WI38 (cell line): ENCODE results near the gene SLC12A6.

Experiments
- H3K4me3 ChIP-seq: 2 replicates; pipeline ENCODE4 v1.5.1; 2011; ENCODE audit warnings: low read depth, mild to moderate bottlenecking, control low read depth, low read length
- TF ChIP-seq, protein P1 (sequence below): IDR thresholded peaks from 2 replicates; pipeline ENCODE4 v1.5.1; 2012; ENCODE audit warnings: low read depth, mild to moderate bottlenecking, control low read depth, low read length

SLC12A6 gene

DNA sequence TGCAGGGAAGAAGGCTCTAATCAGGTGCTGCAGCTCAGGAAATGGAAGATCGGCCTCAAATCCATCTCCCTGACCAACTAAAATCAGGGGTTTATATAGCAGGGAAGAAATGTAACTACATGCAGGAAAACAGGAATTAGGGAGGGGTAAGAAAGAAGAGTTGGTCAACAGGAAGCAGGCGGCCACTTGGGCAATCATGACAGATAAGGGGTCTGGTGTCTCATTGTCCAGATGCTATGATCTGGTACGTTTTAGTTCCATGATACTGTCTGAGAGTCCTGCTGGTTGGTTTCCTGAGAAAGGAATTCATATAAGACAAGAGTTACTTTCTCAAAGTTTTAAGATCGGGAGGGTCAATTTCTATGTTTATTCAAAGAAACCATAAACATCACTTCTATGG is 151.9 kb downstream of the SLC12A6 start:
- no peak overlapping the region for H3K4me3 ChIP-seq
- TF ChIP-seq, protein P1, sequence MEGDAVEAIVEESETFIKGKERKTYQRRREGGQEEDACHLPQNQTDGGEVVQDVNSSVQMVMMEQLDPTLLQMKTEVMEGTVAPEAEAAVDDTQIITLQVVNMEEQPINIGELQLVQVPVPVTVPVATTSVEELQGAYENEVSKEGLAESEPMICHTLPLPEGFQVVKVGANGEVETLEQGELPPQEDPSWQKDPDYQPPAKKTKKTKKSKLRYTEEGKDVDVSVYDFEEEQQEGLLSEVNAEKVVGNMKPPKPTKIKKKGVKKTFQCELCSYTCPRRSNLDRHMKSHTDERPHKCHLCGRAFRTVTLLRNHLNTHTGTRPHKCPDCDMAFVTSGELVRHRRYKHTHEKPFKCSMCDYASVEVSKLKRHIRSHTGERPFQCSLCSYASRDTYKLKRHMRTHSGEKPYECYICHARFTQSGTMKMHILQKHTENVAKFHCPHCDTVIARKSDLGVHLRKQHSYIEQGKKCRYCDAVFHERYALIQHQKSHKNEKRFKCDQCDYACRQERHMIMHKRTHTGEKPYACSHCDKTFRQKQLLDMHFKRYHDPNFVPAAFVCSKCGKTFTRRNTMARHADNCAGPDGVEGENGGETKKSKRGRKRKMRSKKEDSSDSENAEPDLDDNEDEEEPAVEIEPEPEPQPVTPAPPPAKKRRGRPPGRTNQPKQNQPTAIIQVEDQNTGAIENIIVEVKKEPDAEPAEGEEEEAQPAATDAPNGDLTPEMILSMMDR, result no peak

DNA sequence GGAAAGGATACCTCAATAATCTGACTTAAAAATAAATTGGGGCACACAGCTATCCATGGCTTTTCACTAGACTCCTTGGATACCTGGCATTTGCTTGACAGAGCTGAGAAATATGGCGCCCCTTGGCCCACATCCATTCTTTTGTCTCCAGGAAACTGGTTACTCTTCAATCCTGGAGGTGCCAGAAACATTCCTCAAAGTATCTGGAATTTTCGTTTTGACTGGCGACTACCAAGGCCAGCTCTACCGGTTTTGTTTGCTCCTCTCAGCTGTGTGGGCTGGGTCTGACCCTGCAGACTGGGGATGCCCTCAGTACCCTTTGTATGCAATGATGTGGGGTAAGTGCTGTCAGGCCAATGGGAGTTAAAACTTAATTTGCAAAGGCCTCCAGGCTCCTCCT is 154.6 kb downstream of the SLC12A6 start:
- H3K4me3 ChIP-seq, result no peak overlapping the region
- TF ChIP-seq, protein P1, result no peak
